CD4-positive, alpha-beta T cell treated with Interferon alpha-2 for 1 hour (primary cell): Measurements from ENCODE around the gene ERCC6L2.
A peak's percentile ranks its signal among the peaks of the same experiment; 100 is the strongest.

Experiments
- DNase-seq, 2 donors: peaks; one replicate each; pipeline ENCODE4 v3.0.0-alpha.2; 2020 to 2022

ERCC6L2 gene

GRCh38 chr9:95870906-95871305 lies 4.6 kb upstream of the ERCC6L2 start:
- no peak for DNase-seq

GRCh38 chr9:95874303-95874988 lies 1.0 kb upstream of the ERCC6L2 start:
- no peak for DNase-seq

DNA sequence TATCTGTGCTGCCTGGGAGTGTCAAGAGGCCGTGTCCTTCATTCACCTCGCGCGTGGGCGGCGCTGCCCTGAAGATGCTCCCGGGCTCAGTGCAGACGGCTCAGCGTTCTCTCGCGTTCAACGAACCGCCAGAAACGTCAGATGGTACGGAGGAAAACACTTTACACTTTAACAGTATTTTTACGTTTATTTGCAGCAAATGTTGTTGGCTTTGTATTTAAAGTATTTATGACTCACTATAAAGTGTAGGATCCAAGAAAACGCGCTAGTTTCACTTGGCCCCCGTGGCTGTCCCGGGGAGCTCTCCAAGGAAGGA lies 544 bp upstream of the ERCC6L2 start:
- DNase-seq = peak; percentile 50 to 61

DNA sequence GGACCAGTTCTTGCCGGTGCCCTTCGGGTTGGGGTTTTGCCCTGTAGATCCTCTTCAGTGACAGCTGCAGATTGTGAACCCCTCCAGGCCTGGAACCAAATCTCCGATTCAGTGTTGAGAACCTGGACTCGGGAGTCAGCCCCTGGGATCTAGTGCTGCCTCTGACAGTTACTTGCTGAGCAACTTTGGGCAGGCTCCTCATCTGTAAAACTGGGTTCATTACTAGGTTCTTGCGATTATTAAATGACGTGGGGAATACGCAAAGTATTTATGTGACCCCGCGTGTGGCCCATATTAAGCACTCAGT lies 600 bp downstream of the ERCC6L2 start:
- no peak for DNase-seq

DNA sequence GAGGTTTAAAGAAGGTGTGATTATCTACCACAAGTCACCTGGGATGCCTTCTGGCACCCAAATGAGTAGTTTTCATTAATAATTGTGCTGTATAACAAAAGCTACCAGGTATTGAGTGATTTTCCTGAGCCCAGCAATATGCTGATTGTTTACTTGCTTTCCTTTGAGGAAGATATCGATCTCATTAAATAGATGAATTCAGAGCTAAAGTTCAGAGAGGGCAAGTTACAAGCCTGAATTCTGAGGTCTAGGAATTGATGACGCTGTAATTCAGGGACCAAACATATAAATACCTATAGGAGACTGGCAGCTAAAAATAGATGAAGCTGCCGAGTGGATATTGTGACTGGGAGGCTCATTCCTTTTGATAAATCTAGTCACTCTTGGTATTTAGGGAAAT lies 1.1 kb downstream of the ERCC6L2 start:
- DNase-seq = peak in 1 of 2 donors; percentile 34

- no peak for DNase-seq
Measured at GRCh38 chr9:95877984-95878383, 2.5 kb downstream of the ERCC6L2 start.

DNA sequence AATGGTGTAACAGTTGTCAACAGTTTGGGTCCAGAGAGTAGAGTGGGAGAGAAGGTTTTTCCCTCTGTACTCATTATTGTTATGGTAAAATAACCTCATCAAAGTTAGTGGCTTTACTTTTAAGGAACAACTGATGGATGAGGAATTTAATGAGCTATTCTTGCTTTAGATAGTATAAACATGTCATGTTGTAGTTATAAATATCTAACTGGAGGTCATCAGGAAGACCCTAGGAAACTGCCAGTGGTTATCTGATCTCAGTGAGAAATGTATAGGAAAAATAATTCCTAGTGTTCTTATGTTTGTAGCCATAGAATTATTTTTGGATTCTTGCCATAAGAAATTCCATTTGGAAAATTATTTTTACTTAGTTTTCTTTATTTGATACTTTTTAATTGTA lies 4.1 kb downstream of the ERCC6L2 start:
- DNase-seq = no peak

DNA sequence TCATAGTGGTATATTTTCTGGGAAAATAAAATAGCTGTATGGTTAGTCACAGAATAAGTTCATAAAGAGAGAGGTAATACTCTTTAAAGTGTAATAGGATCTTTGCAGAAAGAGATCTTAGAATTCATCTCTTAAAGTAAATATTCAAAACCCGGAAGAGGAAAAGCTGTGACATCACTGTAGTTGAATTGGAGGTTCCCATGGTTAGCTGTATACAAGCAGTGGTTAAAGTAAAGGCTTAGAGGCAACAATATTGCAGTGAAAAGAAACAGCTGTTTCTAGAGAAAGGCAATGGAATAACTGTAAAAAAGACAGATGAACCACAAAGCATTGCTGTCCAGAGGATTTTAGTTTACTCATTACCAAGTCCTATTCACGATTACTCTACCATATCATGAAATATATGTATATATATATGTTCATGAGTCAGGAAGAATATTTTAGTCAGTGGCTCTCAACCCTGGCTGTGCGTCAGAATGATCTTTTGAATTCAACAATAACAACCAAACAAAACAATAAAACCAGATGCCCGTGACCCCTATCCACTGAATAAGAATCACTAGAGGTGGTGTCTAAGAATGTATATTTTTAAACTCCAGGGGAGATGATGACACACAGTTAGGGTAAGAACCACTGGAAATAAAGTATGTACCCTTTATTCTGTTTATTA lies 4.7 kb downstream of the ERCC6L2 start:
- DNase-seq = peak in 1 of 2 donors; percentile 46

DNA sequence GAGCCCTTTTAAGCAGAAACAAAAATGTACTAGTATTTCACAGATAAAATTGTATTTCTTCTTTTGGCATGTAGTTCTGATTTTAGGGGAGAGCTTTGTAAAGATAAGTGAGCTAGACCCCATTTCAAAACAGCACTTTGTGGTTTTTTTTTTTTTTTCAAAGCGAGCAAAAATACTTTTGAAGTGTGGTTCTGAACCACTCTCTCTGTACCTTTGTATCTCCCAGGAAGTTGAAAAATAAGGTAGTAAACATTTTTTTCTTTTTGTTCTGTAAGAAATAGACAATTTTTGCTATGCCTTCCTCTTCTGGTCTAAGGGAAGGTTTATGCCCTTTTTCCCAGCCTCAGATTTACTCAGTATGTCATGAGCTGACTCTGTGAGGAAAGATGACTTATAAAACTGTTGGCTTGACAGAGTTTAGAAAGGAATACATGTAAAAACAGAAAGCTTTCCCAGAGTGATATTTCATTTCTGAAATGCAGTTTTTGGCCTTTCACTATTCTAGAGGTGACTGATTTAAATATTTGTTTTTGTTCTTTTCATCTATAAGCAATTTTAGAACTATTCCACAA lies 12.5 kb downstream of the ERCC6L2 start:
- peak in 1 of 2 donors; percentile 23 for DNase-seq

DNA sequence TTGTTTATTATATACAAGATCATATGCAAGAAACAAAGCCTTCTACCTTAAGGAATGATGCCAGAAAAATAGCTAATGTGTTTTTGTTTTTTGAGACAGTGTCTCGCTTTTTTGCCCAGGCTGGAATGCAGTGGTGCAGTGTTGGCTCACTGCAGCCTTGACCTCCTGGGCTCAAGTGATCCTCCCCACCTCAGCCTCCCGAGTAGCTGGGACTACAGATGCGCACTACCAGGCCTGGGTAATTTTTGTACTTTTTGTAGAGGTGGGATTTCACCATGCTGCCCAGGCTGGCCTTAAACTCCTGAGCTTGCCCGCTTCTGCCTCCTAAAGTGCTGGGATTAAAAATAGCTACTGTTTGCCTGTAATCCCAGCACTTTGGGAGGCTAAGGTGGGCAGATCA lies 15.1 kb downstream of the ERCC6L2 start:
- DNase-seq = no peak

GRCh38 chr9:95891067-95891671 lies 15.7 kb downstream of the ERCC6L2 start:
- DNase-seq = no peak

DNA sequence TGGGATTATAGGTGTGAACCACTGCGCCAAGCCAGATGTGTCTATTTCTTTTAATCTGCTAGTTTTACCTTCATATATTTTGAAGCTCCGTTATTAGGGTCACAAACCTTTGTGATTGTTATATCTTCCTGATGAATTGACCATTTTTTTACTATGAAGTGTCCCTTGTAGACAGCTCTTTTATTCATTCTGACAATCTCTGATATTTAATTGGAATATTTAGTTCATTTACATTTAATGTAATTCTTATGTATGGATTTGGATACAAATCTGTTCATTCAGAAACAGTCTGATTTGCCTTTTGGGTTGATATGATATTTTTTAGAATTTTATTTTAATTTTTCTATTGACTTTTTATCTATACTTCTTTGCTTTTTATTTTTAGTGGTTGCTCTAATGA lies 17.2 kb downstream of the ERCC6L2 start:
- DNase-seq = no peak

DNA sequence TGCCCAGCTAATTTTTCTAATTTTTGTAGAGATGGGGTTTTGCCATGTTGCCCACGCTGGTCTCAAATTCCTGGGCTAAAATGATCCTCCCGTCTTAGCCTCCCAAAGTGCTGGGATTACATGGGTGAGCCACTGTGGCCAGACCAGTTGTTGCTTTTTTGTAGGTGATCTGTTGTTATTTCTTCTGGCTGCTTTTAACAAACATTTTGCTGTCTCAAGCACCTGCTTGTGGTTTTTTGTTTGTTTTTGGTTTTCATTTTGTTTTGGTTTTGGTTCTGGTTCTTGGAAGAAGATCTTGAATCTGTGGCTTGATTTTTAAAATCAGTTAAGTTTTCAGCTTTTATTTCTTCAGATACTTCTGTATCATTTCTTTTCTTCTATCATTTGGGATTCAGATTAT lies 21.1 kb downstream of the ERCC6L2 start:
- peak in 1 of 2 donors; percentile 23 for DNase-seq

GRCh38 chr9:95901506-95901905 lies 26.0 kb downstream of the ERCC6L2 start:
- DNase-seq = no peak

- no peak for DNase-seq
Measured at GRCh38 chr9:95903398-95903797, 27.9 kb downstream of the ERCC6L2 start.

DNA sequence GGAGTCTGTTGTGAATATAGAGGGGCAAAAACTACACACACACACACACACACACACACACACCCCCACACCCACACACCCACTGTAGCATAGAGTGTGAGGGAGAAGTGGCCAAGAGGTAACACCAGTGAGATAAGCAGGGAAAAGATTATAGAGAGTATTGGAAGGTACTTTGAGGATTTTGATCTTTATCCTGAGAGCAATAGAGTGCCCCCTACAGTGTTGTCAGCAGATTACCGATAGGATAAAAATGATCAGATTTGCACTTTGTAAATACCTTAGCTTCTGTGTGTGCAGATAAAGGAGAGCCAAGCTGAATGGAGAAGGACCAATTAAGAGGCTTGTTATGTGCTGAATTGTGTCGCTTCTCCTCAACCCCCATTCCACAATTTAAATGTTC lies 32.3 kb downstream of the ERCC6L2 start:
- DNase-seq = no peak

DNA sequence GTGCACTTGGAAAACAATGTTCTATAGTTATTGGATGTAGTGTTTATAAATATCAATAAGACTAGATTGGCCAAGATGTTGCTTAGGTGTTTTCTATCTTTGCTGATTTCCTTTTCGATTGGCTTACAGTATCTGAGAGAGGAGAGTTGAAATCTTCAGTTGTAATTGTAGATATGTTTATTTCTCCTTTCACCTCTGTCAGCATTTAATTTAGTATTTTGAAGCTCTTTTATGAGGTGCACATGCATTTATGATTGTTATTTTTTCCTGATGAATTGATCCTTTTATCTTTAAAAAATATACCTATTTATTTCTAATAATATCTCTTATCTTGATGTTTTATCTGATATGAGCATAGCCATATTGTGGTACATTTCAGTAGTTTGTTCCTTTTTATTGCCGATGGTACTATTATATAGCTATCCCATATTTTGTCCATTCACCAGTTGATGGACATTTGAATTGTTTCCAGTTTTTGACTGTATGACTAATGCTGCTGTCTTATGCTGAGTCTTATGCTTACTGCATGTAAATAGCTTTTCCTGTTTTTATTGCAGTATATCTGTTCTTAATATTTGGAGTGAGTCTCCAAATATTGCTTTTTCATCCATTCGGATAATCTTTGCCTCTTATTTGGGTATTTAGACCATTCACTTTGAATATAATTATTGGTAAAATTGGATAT lies 34.7 kb downstream of the ERCC6L2 start:
- no peak for DNase-seq

- no peak for DNase-seq
Measured at GRCh38 chr9:95910770-95911340, 35.4 kb downstream of the ERCC6L2 start.

- DNase-seq = no peak
Measured at GRCh38 chr9:95912773-95913172, 37.3 kb downstream of the ERCC6L2 start.

DNA sequence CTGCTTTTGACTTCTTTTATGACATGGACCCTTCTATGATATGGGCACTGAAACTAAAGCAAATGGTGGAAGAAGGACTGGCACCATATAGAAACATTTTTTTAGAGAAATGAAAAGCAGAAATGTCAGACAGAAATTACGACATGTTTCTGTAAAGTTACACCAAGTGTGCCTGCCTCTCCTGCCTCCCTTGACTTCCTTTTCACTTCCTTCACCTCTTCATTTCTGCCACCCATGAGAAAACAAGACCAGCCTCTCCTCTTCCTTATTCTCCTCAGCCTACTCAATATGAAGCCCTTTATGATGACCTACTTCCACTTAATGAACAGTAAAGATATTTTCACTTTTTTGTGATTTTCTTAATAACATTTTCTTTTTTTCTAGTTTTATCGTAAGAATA lies 44.5 kb downstream of the ERCC6L2 start:
- no peak for DNase-seq

DNA sequence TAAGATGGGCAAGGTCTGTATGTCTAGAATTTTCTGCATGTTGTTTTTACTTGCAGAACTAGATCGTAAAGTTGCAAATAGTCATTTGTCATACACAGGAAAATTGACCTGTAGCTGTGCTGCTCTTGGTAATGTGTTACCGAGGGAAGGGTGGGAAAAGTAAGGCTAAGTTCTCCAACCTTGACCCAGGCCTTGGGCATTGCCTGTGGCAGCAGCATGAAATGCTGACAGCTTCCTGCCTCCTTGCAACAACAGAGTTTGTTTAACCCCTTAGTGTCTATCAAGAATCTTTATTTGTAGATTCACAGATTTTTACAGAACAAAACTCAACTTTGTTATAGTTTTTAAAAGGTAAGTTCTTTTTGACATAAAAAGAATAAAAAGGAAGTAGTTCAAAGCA lies 48.3 kb downstream of the ERCC6L2 start:
- DNase-seq = no peak

GRCh38 chr9:95924987-95925386 lies 49.5 kb downstream of the ERCC6L2 start:
- no peak for DNase-seq

- DNase-seq = no peak
Measured at GRCh38 chr9:95927271-95928004, 51.9 kb downstream of the ERCC6L2 start.
